Neural progenitor cell (in vitro differentiated cells): ENCODE measurements around the gene FAM114A2. TPM values are rescaled to one million over a fixed set of nuclear protein-coding genes. Genes with fewer than 3 reads are reported as not detected.

Experiments used
- DNase-seq: peaks from one replicate; pipeline ENCODE4 v3.0.0-alpha.2; 2016; ENCODE audit warnings: low spot score
- H2AFZ ChIP-seq: fragments of 200-600 bp; sonication (generic); replicated peaks from 2 replicates; pipeline ENCODE4 v1.6.1; 2016; ENCODE audit warnings: antibody characterized with exemption
- H3F3A ChIP-seq: fragments of 200-600 bp; sonication (generic); 2 replicates; pipeline ENCODE4 v1.6.1; 2016; ENCODE audit warnings: antibody characterized with exemption, low read depth
- H3K27ac ChIP-seq: fragments of 200-600 bp; sonication (generic); 2 replicates; pipeline ENCODE4 v1.5.1; 2016; ENCODE audit warnings: mild to moderate bottlenecking
- H3K27me3 ChIP-seq: fragments of 200-600 bp; sonication (generic); 2 replicates; pipeline ENCODE4 v1.6.1; 2016; ENCODE audit warnings: mild to moderate bottlenecking, moderate library complexity
- H3K36me3 ChIP-seq: fragments of 200-600 bp; sonication (generic); 2 replicates; pipeline ENCODE4 v1.5.1; 2016
- H3K4me1 ChIP-seq: fragments of 200-600 bp; sonication (generic); 2 replicates; pipeline ENCODE4 v1.6.1; 2016; ENCODE audit warnings: mixed run types
- H3K4me2 ChIP-seq: fragments of 200-600 bp; sonication (generic); 2 replicates; pipeline ENCODE4 v1.6.1; 2016
- H3K4me3 ChIP-seq: fragments of 200-600 bp; sonication (generic); 2 replicates; pipeline ENCODE4 v1.5.1; 2016
- H3K79me2 ChIP-seq: fragments of 200-600 bp; sonication (generic); 2 replicates; pipeline ENCODE4 v1.6.1; 2016; ENCODE audit warnings: low read depth
- H3K9ac ChIP-seq: fragments of 200-600 bp; sonication (generic); 2 replicates; pipeline ENCODE4 v1.6.1; 2016
- H3K9me3 ChIP-seq: fragments of 200-600 bp; sonication (generic); 2 replicates; pipeline ENCODE4 v1.5.1; 2016; ENCODE audit warnings: low read depth
- H4K20me1 ChIP-seq: fragments of 200-600 bp; sonication (generic); 2 replicates; pipeline ENCODE4 v1.6.1; 2016; ENCODE audit warnings: low read depth
- H3K27ac Mint-ChIP-seq: 3 replicates; pipeline ENCODE4 v1.8.0; 2021; ENCODE audit warnings: mixed read lengths
- H3K27me3 Mint-ChIP-seq: 2 replicates; pipeline ENCODE4 v1.8.0; 2022; ENCODE audit warnings: low read depth, mild to moderate bottlenecking, inconsistent platforms, moderate library complexity, mixed read lengths; ENCODE audit not compliant: insufficient read depth
- H3K36me3 Mint-ChIP-seq: 3 replicates; pipeline ENCODE4 v1.8.0; 2021; ENCODE audit warnings: mixed read lengths
- H3K4me1 Mint-ChIP-seq: 3 replicates; pipeline ENCODE4 v1.8.0; 2021; ENCODE audit warnings: mixed read lengths
- H3K4me3 Mint-ChIP-seq: 3 replicates; pipeline ENCODE4 v1.8.0; 2021; ENCODE audit warnings: mild to moderate bottlenecking, moderate library complexity, mixed read lengths
- H3K9me3 Mint-ChIP-seq: 3 replicates; pipeline ENCODE4 v1.8.0; 2020; ENCODE audit warnings: mixed read lengths
- CTCF ChIP-seq: fragments of 200-600 bp; sonication (generic); IDR thresholded peaks from 2 replicates; pipeline ENCODE4 v1.5.1; 2017; ENCODE audit warnings: antibody characterized with exemption, mild to moderate bottlenecking
- EZH2 ChIP-seq: fragments of 200-600 bp; sonication (generic); IDR thresholded peaks from 2 replicates; pipeline ENCODE4 v1.6.1; 2017; ENCODE audit warnings: antibody characterized with exemption, mild to moderate bottlenecking, moderate library complexity
- EZH2phosphoT487 ChIP-seq: fragments of 200-600 bp; sonication (generic); IDR thresholded peaks from 2 replicates; pipeline ENCODE4 v1.6.1; 2017; ENCODE audit warnings: antibody characterized with exemption
- total RNA-seq: library from RNA; depleted of rRNA; stranded (reverse); fragments of >200 nt; gene quantifications from 2 replicates; pipeline ENCODE4 v1.2.3, GENCODE V29; 2015; ENCODE audit warnings: low replicate concordance

The FAM114A2 gene
- total RNA-seq, 1 donor from 2014 or later, result 13.2 TPM

GRCh38 chr5:154059039-154059430 lies 20.3 kb upstream of the FAM114A2 start:
- Histone ChIP-seq H3K9ac (no peak overlapping the region), H3K9me3 (no peaks in the 10 kb centered on the region), H3K4me3 (no peak overlapping the region), H3F3A (peaks cover 7% of the 10 kb centered on the region), H2AFZ (no peak overlapping the region), H4K20me1 (peaks cover 27% of the 10 kb centered on the region), H3K36me3 (no peaks in the 10 kb centered on the region), H3K27me3 (no peaks in the 10 kb centered on the region), H3K79me2 (peaks cover 6% of the 10 kb centered on the region), H3K4me1 (peaks cover 10% of the 10 kb centered on the region), H3K27ac (no peak overlapping the region), H3K4me2 (peak overlapping the region; percentile 34)
- Mint-ChIP-seq H3K4me1 (peaks cover 12% of the 10 kb centered on the region), H3K9me3 (no peaks in the 10 kb centered on the region), H3K4me3 (no peak overlapping the region), H3K36me3 (peaks cover 4% of the 10 kb centered on the region), H3K27ac (no peak overlapping the region), H3K27me3 (no peaks in the 10 kb centered on the region)
- TF ChIP-seq EZH2phosphoT487 (no peak), EZH2 (no peak), CTCF (no peak)
- peak; percentile 43 for DNase-seq

GRCh38 chr5:154058055-154059038 lies 19.6 kb upstream of the FAM114A2 start:
- no peak overlapping the region for H3K27ac Mint-ChIP-seq
- no peak for TF ChIP-seq CTCF
- no peak for TF ChIP-seq EZH2phosphoT487
- TF ChIP-seq EZH2, result no peak
- H3K4me2 ChIP-seq, result no peak overlapping the region
- no peak overlapping the region for H3K9ac ChIP-seq
- H2AFZ ChIP-seq, result no peak overlapping the region
- no peak overlapping the region for H3K4me3 ChIP-seq
- peaks cover 7% of the 10 kb centered on the region for H3F3A ChIP-seq
- no peaks in the 10 kb centered on the region for H3K36me3 ChIP-seq
- no peaks in the 10 kb centered on the region for H3K9me3 ChIP-seq
- H3K4me1 ChIP-seq, result peaks cover 10% of the 10 kb centered on the region
- H3K4me3 Mint-ChIP-seq, result no peak overlapping the region
- peaks cover 27% of the 10 kb centered on the region for H4K20me1 ChIP-seq
- H3K27me3 Mint-ChIP-seq, result no peaks in the 10 kb centered on the region
- H3K4me1 Mint-ChIP-seq, result peaks cover 12% of the 10 kb centered on the region
- peaks cover 5% of the 10 kb centered on the region for H3K36me3 Mint-ChIP-seq
- no peaks in the 10 kb centered on the region for H3K27me3 ChIP-seq
- DNase-seq, result no peak
- no peaks in the 10 kb centered on the region for H3K9me3 Mint-ChIP-seq
- H3K27ac ChIP-seq, result no peak overlapping the region
- peaks cover 6% of the 10 kb centered on the region for H3K79me2 ChIP-seq

- Histone ChIP-seq H3K9me3 (no peaks in the 10 kb centered on the region), H3K4me2 (no peak overlapping the region), H3K4me3 (no peak overlapping the region), H4K20me1 (peaks cover 27% of the 10 kb centered on the region), H3K9ac (no peak overlapping the region), H3K36me3 (no peaks in the 10 kb centered on the region), H3K27ac (no peak overlapping the region), H3K4me1 (peaks cover 10% of the 10 kb centered on the region), H3K27me3 (no peaks in the 10 kb centered on the region), H2AFZ (no peak overlapping the region), H3F3A (peaks cover 7% of the 10 kb centered on the region), H3K79me2 (peaks cover 6% of the 10 kb centered on the region)
- TF ChIP-seq CTCF (no peak), EZH2 (no peak), EZH2phosphoT487 (no peak)
- no peaks in the 10 kb centered on the region for H3K27me3 Mint-ChIP-seq
- H3K4me3 Mint-ChIP-seq, result no peak overlapping the region
- H3K9me3 Mint-ChIP-seq, result no peaks in the 10 kb centered on the region
- no peak overlapping the region for H3K27ac Mint-ChIP-seq
- H3K36me3 Mint-ChIP-seq, result peaks cover 14% of the 10 kb centered on the region
- no peak for DNase-seq
- H3K4me1 Mint-ChIP-seq, result peaks cover 12% of the 10 kb centered on the region
These were observed 16.5 kb upstream of the FAM114A2 start for GRCh38 chr5:154055201-154055600.
